ENCODE measurements around the gene SCN4B.

The SCN4B gene

GRCh38 chr11:118117790-118118601 lies 34.6 kb downstream of the SCN4B start:
- Histone ChIP-seq H3K4me3 (ENCODE audit: low read length) (no peak overlapping the region), H3K4me1 (ENCODE audit: control insufficient read depth, low read depth, low read length) (peaks cover 7% of the 10 kb centered on the region), H3K9me3 (ENCODE audit: control insufficient read depth, low read depth, low read length) (no peaks in the 10 kb centered on the region), H3K36me3 (ENCODE audit: control insufficient read depth, low read depth, low read length) (no peaks in the 10 kb centered on the region), H3K9ac (ENCODE audit: low read length) (no peak overlapping the region), H3K27me3 (ENCODE audit: control insufficient read depth, insufficient read depth, low read length) (no peaks in the 10 kb centered on the region), H3K27ac (ENCODE audit: low read length) (no peak overlapping the region)

GRCh38 chr11:118115048-118115447 lies 37.6 kb downstream of the SCN4B start:
- H3K36me3 ChIP-seq (ENCODE audit: control insufficient read depth, low read depth, low read length), result no peaks in the 10 kb centered on the region
- no peak overlapping the region for H3K27ac ChIP-seq (ENCODE audit: low read length)
- no peak overlapping the region for H3K4me3 ChIP-seq (ENCODE audit: low read length)
- H3K9me3 ChIP-seq (ENCODE audit: control insufficient read depth, low read depth, low read length), result no peaks in the 10 kb centered on the region
- no peaks in the 10 kb centered on the region for H3K27me3 ChIP-seq (ENCODE audit: control insufficient read depth, insufficient read depth, low read length)
- H3K9ac ChIP-seq (ENCODE audit: low read length), result no peak overlapping the region
- peaks cover 7% of the 10 kb centered on the region for H3K4me1 ChIP-seq (ENCODE audit: control insufficient read depth, low read depth, low read length)

- Histone ChIP-seq H3K4me1 (ENCODE audit: control insufficient read depth, low read depth, low read length) (peaks cover 7% of the 10 kb centered on the region), H3K36me3 (ENCODE audit: control insufficient read depth, low read depth, low read length) (no peaks in the 10 kb centered on the region), H3K27me3 (ENCODE audit: control insufficient read depth, insufficient read depth, low read length) (no peaks in the 10 kb centered on the region), H3K4me3 (ENCODE audit: low read length) (no peak overlapping the region), H3K9me3 (ENCODE audit: control insufficient read depth, low read depth, low read length) (no peaks in the 10 kb centered on the region), H3K9ac (ENCODE audit: low read length) (no peak overlapping the region), H3K27ac (ENCODE audit: low read length) (no peak overlapping the region)
These were observed 38.4 kb downstream of the SCN4B start for GRCh38 chr11:118114266-118114665.

- Histone ChIP-seq H3K27ac (ENCODE audit: low read length) (no peak overlapping the region), H3K4me3 (ENCODE audit: low read length) (no peak overlapping the region), H3K9ac (ENCODE audit: low read length) (no peak overlapping the region), H3K9me3 (ENCODE audit: control insufficient read depth, low read depth, low read length) (no peaks in the 10 kb centered on the region), H3K4me1 (ENCODE audit: control insufficient read depth, low read depth, low read length) (peaks cover 4% of the 10 kb centered on the region), H3K36me3 (ENCODE audit: control insufficient read depth, low read depth, low read length) (no peaks in the 10 kb centered on the region), H3K27me3 (ENCODE audit: control insufficient read depth, insufficient read depth, low read length) (no peaks in the 10 kb centered on the region)
These were observed 39.8 kb downstream of the SCN4B start for GRCh38 chr11:118112711-118113430.

- H3K4me1 ChIP-seq (ENCODE audit: control insufficient read depth, low read depth, low read length), result peaks cover 4% of the 10 kb centered on the region
- H3K9ac ChIP-seq (ENCODE audit: low read length), result no peak overlapping the region
- no peak overlapping the region for H3K27ac ChIP-seq (ENCODE audit: low read length)
These were observed 40.9 kb downstream of the SCN4B start for GRCh38 chr11:118111744-118112035.

GRCh38 chr11:118111019-118111743 lies 41.4 kb downstream of the SCN4B start:
- Histone ChIP-seq H3K9ac (ENCODE audit: low read length) (no peak overlapping the region), H3K27me3 (ENCODE audit: control insufficient read depth, insufficient read depth, low read length) (no peaks in the 10 kb centered on the region), H3K27ac (ENCODE audit: low read length) (no peak overlapping the region), H3K4me1 (ENCODE audit: control insufficient read depth, low read depth, low read length) (peaks cover 4% of the 10 kb centered on the region), H3K9me3 (ENCODE audit: control insufficient read depth, low read depth, low read length) (no peaks in the 10 kb centered on the region), H3K36me3 (ENCODE audit: control insufficient read depth, low read depth, low read length) (no peaks in the 10 kb centered on the region), H3K4me3 (ENCODE audit: low read length) (no peak overlapping the region)

More at GRCh38 chr11:118111744-118112035, 40.9 kb downstream of the SCN4B start:
- Histone ChIP-seq H3K36me3 (ENCODE audit: control insufficient read depth, low read depth, low read length) (no peaks in the 10 kb centered on the region), H3K4me3 (ENCODE audit: low read length) (no peak overlapping the region), H3K9me3 (ENCODE audit: control insufficient read depth, low read depth, low read length) (no peaks in the 10 kb centered on the region), H3K27me3 (ENCODE audit: control insufficient read depth, insufficient read depth, low read length) (no peaks in the 10 kb centered on the region)

- Histone ChIP-seq H3K27me3 (ENCODE audit: control insufficient read depth, insufficient read depth, low read length) (no peaks in the 10 kb centered on the region), H3K36me3 (ENCODE audit: control insufficient read depth, low read depth, low read length) (no peaks in the 10 kb centered on the region), H3K4me1 (ENCODE audit: control insufficient read depth, low read depth, low read length) (peaks cover 4% of the 10 kb centered on the region), H3K27ac (ENCODE audit: low read length) (no peak overlapping the region), H3K9me3 (ENCODE audit: control insufficient read depth, low read depth, low read length) (no peaks in the 10 kb centered on the region), H3K9ac (ENCODE audit: low read length) (no peak overlapping the region), H3K4me3 (ENCODE audit: low read length) (no peak overlapping the region)
These were observed 43.4 kb downstream of the SCN4B start for GRCh38 chr11:118109231-118109630.

GRCh38 chr11:118108513-118108912 lies 44.1 kb downstream of the SCN4B start:
- H3K9ac ChIP-seq (ENCODE audit: low read length), result no peak overlapping the region
- H3K27me3 ChIP-seq (ENCODE audit: control insufficient read depth, insufficient read depth, low read length), result no peaks in the 10 kb centered on the region
- H3K9me3 ChIP-seq (ENCODE audit: control insufficient read depth, low read depth, low read length), result no peaks in the 10 kb centered on the region
- no peak overlapping the region for H3K4me3 ChIP-seq (ENCODE audit: low read length)
- H3K36me3 ChIP-seq (ENCODE audit: control insufficient read depth, low read depth, low read length), result no peaks in the 10 kb centered on the region
- H3K4me1 ChIP-seq (ENCODE audit: control insufficient read depth, low read depth, low read length), result peaks cover 4% of the 10 kb centered on the region
- H3K27ac ChIP-seq (ENCODE audit: low read length), result no peak overlapping the region

GRCh38 chr11:118106789-118107335 lies 45.8 kb downstream of the SCN4B start:
- Histone ChIP-seq H3K9me3 (ENCODE audit: control insufficient read depth, low read depth, low read length) (no peaks in the 10 kb centered on the region), H3K4me1 (ENCODE audit: control insufficient read depth, low read depth, low read length) (peaks cover 4% of the 10 kb centered on the region), H3K4me3 (ENCODE audit: low read length) (no peak overlapping the region), H3K27ac (ENCODE audit: low read length) (no peak overlapping the region), H3K9ac (ENCODE audit: low read length) (no peak overlapping the region), H3K27me3 (ENCODE audit: control insufficient read depth, insufficient read depth, low read length) (no peaks in the 10 kb centered on the region), H3K36me3 (ENCODE audit: control insufficient read depth, low read depth, low read length) (no peaks in the 10 kb centered on the region)

GRCh38 chr11:118105657-118106305 lies 46.8 kb downstream of the SCN4B start:
- Histone ChIP-seq H3K4me3 (ENCODE audit: low read length) (no peak overlapping the region), H3K36me3 (ENCODE audit: control insufficient read depth, low read depth, low read length) (no peaks in the 10 kb centered on the region), H3K27me3 (ENCODE audit: control insufficient read depth, insufficient read depth, low read length) (no peaks in the 10 kb centered on the region), H3K27ac (ENCODE audit: low read length) (no peak overlapping the region), H3K9ac (ENCODE audit: low read length) (no peak overlapping the region), H3K9me3 (ENCODE audit: control insufficient read depth, low read depth, low read length) (no peaks in the 10 kb centered on the region), H3K4me1 (ENCODE audit: control insufficient read depth, low read depth, low read length) (peaks cover 4% of the 10 kb centered on the region)

- Histone ChIP-seq H3K36me3 (ENCODE audit: control insufficient read depth, low read depth, low read length) (no peaks in the 10 kb centered on the region), H3K4me3 (ENCODE audit: low read length) (no peak overlapping the region), H3K9ac (ENCODE audit: low read length) (no peak overlapping the region), H3K4me1 (ENCODE audit: control insufficient read depth, low read depth, low read length) (peaks cover 11% of the 10 kb centered on the region), H3K27ac (ENCODE audit: low read length) (no peak overlapping the region), H3K27me3 (ENCODE audit: control insufficient read depth, insufficient read depth, low read length) (no peaks in the 10 kb centered on the region), H3K9me3 (ENCODE audit: control insufficient read depth, low read depth, low read length) (no peaks in the 10 kb centered on the region)
These were observed 48.1 kb downstream of the SCN4B start for GRCh38 chr11:118104491-118104890.
